ENCODE measurements around the gene CRIM1.

- TF ChIP-seq MAX (CRISPR knock-in tag; IDR thresholded peaks at IDR 0.05) (no peak), JUN (CRISPR knock-in tag; IDR thresholded peaks at IDR 0.05) (no peak)
- TF ChIP-seq, protein P1, sequence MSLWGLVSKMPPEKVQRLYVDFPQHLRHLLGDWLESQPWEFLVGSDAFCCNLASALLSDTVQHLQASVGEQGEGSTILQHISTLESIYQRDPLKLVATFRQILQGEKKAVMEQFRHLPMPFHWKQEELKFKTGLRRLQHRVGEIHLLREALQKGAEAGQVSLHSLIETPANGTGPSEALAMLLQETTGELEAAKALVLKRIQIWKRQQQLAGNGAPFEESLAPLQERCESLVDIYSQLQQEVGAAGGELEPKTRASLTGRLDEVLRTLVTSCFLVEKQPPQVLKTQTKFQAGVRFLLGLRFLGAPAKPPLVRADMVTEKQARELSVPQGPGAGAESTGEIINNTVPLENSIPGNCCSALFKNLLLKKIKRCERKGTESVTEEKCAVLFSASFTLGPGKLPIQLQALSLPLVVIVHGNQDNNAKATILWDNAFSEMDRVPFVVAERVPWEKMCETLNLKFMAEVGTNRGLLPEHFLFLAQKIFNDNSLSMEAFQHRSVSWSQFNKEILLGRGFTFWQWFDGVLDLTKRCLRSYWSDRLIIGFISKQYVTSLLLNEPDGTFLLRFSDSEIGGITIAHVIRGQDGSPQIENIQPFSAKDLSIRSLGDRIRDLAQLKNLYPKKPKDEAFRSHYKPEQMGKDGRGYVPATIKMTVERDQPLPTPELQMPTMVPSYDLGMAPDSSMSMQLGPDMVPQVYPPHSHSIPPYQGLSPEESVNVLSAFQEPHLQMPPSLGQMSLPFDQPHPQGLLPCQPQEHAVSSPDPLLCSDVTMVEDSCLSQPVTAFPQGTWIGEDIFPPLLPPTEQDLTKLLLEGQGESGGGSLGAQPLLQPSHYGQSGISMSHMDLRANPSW (CRISPR knock-in tag; conservative IDR thresholded peaks at IDR 0.05; ENCODE audit: low read depth) = no peak
- TF ChIP-seq, protein P2, sequence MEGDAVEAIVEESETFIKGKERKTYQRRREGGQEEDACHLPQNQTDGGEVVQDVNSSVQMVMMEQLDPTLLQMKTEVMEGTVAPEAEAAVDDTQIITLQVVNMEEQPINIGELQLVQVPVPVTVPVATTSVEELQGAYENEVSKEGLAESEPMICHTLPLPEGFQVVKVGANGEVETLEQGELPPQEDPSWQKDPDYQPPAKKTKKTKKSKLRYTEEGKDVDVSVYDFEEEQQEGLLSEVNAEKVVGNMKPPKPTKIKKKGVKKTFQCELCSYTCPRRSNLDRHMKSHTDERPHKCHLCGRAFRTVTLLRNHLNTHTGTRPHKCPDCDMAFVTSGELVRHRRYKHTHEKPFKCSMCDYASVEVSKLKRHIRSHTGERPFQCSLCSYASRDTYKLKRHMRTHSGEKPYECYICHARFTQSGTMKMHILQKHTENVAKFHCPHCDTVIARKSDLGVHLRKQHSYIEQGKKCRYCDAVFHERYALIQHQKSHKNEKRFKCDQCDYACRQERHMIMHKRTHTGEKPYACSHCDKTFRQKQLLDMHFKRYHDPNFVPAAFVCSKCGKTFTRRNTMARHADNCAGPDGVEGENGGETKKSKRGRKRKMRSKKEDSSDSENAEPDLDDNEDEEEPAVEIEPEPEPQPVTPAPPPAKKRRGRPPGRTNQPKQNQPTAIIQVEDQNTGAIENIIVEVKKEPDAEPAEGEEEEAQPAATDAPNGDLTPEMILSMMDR (IDR thresholded peaks at IDR 0.05) = no peak
Measured at GRCh38 chr2:36307441-36307840, 48.1 kb upstream of the CRIM1 start.
